Endodermal cell (in vitro differentiated cells): Measurements from ENCODE around the gene OR51D1. TPM values are rescaled to one million over a fixed set of nuclear protein-coding genes. Genes with fewer than 3 reads are reported as not detected.

Experiments
- DNase-seq: peaks from one replicate; pipeline ENCODE4 v3.0.0-alpha.2; 2017
- H3K27ac ChIP-seq: 2 replicates; pipeline ENCODE4 v1.5.1; 2013; ENCODE audit warnings: mild to moderate bottlenecking, low read depth, low read length, moderate library complexity
- H3K27me3 ChIP-seq: 2 replicates; pipeline ENCODE4 v1.6.1; 2013; ENCODE audit warnings: mild to moderate bottlenecking, low read length, moderate library complexity; ENCODE audit not compliant: insufficient read depth, control insufficient read depth, poor library complexity, severe bottlenecking
- H3K36me3 ChIP-seq: 2 replicates; pipeline ENCODE4 v1.7.0; 2013; ENCODE audit warnings: mild to moderate bottlenecking, low read length, moderate library complexity; ENCODE audit not compliant: control insufficient read depth, insufficient read depth
- H3K4me1 ChIP-seq: one replicate; pipeline ENCODE4 v1.7.0; 2013; ENCODE audit warnings: low read length; ENCODE audit not compliant: control insufficient read depth, insufficient read depth
- H3K4me3 ChIP-seq: 2 replicates; pipeline ENCODE4 v1.5.1; 2013; ENCODE audit warnings: mild to moderate bottlenecking, low read length, moderate library complexity
- H3K9ac ChIP-seq: 2 replicates; pipeline ENCODE4 v1.6.1; 2013; ENCODE audit warnings: mild to moderate bottlenecking, low read length, moderate library complexity; ENCODE audit not compliant: poor library complexity, severe bottlenecking; ENCODE audit errors: extremely low read depth
- H3K9me3 ChIP-seq: 2 replicates; pipeline ENCODE4 v1.6.1; 2013; ENCODE audit warnings: mild to moderate bottlenecking, low read length, moderate library complexity; ENCODE audit not compliant: control insufficient read depth
- H3K27ac Mint-ChIP-seq: 2 replicates; pipeline ENCODE4 v1.8.0; 2020; ENCODE audit warnings: mixed read lengths
- H3K27me3 Mint-ChIP-seq: 2 replicates; pipeline ENCODE4 v1.8.0; 2021; ENCODE audit warnings: mild to moderate bottlenecking, mixed read lengths; ENCODE audit not compliant: insufficient read depth
- H3K36me3 Mint-ChIP-seq: 2 replicates; pipeline ENCODE4 v1.8.0; 2020; ENCODE audit warnings: low read depth, mixed read lengths
- H3K4me1 Mint-ChIP-seq: 2 replicates; pipeline ENCODE4 v1.8.0; 2020; ENCODE audit warnings: mixed read lengths
- H3K4me3 Mint-ChIP-seq: 2 replicates; pipeline ENCODE4 v1.8.0; 2020; ENCODE audit warnings: mild to moderate bottlenecking, moderate library complexity, mixed read lengths
- H3K9me3 Mint-ChIP-seq: 2 replicates; pipeline ENCODE4 v1.8.0; 2020; ENCODE audit warnings: mild to moderate bottlenecking, mixed read lengths
- WGBS, 2 experiments: methylation state at CpG; one replicate each; pipeline versions ENCODE4 v1.1.5 to v1.1.7; 2013; ENCODE audit warnings: missing lambda C conversion rate in 2 of 2, mixed read lengths in 1 of 2; ENCODE audit not compliant: insufficient coverage in 1 of 2, insufficient read length in 1 of 2; 5-methylcytosine and 5-hydroxymethylcytosine counted together
- total RNA-seq, 2 donors: library from RNA; stranded (reverse); fragmentation: NEBNext Ultra II Directional in 1 of 2; extraction: Animal tissue kit (Norgen Biotek cat#: 25700) in 1 of 2; gene quantifications; 2 replicates in 1 of 2; 3 replicates in 1 of 2; pipeline ENCODE4 v1.2.1, GENCODE V29; 2021
- TF ChIP-seq, protein P1 (sequence below): fragments of 200-600 bp; sonication (generic); conservative IDR thresholded peaks from 2 replicates; pipeline ENCODE4 v1.5.0; 2021; ENCODE audit warnings: antibody characterized with exemption, mild to moderate bottlenecking

OR51D1 gene
- total RNA-seq, 2 donors from 2014 or later: not detected

DNA sequence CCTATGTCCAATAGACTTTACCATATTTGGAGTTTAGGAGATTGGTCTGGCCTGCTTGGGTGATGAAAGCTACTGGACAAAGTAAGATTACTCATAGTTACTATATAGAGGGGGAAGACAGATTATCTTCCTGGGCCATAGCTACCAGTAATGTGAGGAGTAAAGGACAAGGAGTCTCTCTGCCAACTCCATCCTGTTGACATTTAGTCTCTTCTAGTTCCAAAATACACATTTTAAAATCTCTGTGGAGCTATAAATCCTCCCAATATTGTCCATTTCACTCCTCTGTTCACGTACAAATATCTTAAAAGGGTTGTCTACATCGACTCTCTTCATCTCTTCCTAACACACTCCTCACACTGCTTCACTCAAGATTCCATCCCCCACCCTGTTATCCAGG is 1.1 kb upstream of the OR51D1 start:
- H3K27ac Mint-ChIP-seq: no peak overlapping the region
- Histone ChIP-seq H3K27ac (no peak overlapping the region), H3K27me3 (peaks cover 34% of the 10 kb centered on the region), H3K4me1 (no peaks in the 10 kb centered on the region), H3K36me3 (no peaks in the 10 kb centered on the region), H3K9me3 (no peaks in the 10 kb centered on the region), H3K9ac (no peak overlapping the region), H3K4me3 (no peak overlapping the region)
- no peaks in the 10 kb centered on the region for H3K36me3 Mint-ChIP-seq
- TF ChIP-seq, protein P1, sequence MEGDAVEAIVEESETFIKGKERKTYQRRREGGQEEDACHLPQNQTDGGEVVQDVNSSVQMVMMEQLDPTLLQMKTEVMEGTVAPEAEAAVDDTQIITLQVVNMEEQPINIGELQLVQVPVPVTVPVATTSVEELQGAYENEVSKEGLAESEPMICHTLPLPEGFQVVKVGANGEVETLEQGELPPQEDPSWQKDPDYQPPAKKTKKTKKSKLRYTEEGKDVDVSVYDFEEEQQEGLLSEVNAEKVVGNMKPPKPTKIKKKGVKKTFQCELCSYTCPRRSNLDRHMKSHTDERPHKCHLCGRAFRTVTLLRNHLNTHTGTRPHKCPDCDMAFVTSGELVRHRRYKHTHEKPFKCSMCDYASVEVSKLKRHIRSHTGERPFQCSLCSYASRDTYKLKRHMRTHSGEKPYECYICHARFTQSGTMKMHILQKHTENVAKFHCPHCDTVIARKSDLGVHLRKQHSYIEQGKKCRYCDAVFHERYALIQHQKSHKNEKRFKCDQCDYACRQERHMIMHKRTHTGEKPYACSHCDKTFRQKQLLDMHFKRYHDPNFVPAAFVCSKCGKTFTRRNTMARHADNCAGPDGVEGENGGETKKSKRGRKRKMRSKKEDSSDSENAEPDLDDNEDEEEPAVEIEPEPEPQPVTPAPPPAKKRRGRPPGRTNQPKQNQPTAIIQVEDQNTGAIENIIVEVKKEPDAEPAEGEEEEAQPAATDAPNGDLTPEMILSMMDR: no peak
- WGBS, 2 experiments: 93 to 100% methylated on average over 2 of the region's 2 CpGs
- H3K27me3 Mint-ChIP-seq: peaks cover 6% of the 10 kb centered on the region
- no peaks in the 10 kb centered on the region for H3K4me1 Mint-ChIP-seq
- DNase-seq: no peak
- no peak overlapping the region for H3K4me3 Mint-ChIP-seq
- peaks cover 11% of the 10 kb centered on the region for H3K9me3 Mint-ChIP-seq

DNA sequence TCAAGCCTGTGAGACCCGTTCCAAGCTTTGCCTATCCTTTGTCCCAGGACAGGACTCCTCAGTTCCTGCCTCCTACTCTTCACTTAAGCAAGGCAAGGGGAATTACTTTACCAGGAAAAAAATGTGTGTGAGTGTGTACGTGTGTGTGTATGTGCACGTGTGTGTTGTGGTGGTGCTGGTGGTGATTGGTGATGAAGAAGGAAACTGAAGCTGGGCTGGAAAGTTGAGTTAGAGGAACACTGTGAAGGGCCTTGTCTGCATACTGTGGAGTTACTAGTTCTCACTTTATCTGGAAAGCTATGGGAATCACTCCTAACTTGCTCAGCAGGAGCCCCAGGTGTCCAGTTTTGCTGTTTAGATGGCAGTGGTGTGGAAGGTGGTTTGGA is 378 bp downstream of the OR51D1 start:
- Mint-ChIP-seq H3K4me3 (no peak overlapping the region), H3K36me3 (no peaks in the 10 kb centered on the region), H3K27me3 (peaks cover 8% of the 10 kb centered on the region), H3K27ac (no peak overlapping the region), H3K4me1 (no peaks in the 10 kb centered on the region), H3K9me3 (no peaks in the 10 kb centered on the region)
- WGBS, 2 experiments: 93 to 94% methylated on average over 3 of the region's 3 CpGs
- DNase-seq: no peak
- Histone ChIP-seq H3K9ac (no peak overlapping the region), H3K4me1 (no peaks in the 10 kb centered on the region), H3K27me3 (peaks cover 36% of the 10 kb centered on the region), H3K36me3 (no peaks in the 10 kb centered on the region), H3K27ac (no peak overlapping the region), H3K9me3 (no peaks in the 10 kb centered on the region), H3K4me3 (no peak overlapping the region)
- TF ChIP-seq, protein P1: no peak

DNA sequence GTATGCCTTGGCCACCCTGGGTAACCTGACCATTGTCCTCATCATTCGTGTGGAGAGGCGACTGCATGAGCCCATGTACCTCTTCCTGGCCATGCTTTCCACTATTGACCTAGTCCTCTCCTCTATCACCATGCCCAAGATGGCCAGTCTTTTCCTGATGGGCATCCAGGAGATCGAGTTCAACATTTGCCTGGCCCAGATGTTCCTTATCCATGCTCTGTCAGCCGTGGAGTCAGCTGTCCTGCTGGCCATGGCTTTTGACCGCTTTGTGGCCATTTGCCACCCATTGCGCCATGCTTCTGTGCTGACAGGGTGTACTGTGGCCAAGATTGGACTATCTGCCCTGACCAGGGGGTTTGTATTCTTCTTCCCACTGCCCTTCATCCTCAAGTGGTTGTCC is 2.7 kb downstream of the OR51D1 start:
- 93 to 97% methylated on average over 6 of the region's 6 CpGs for WGBS, 2 experiments
- H3K36me3 ChIP-seq: no peaks in the 10 kb centered on the region
- no peak overlapping the region for H3K27ac Mint-ChIP-seq

More for the DNA sequence above, 2.7 kb downstream of the OR51D1 start:
- H3K9me3 ChIP-seq: no peaks in the 10 kb centered on the region
- no peak overlapping the region for H3K9ac ChIP-seq
- Mint-ChIP-seq H3K4me1 (no peaks in the 10 kb centered on the region), H3K36me3 (no peaks in the 10 kb centered on the region), H3K27me3 (peaks cover 26% of the 10 kb centered on the region), H3K9me3 (no peaks in the 10 kb centered on the region), H3K4me3 (no peak overlapping the region)
- H3K27ac ChIP-seq: no peak overlapping the region
- TF ChIP-seq, protein P1: no peak
- no peak overlapping the region for H3K4me3 ChIP-seq
- H3K4me1 ChIP-seq: no peaks in the 10 kb centered on the region
- no peak for DNase-seq
- H3K27me3 ChIP-seq: peaks cover 58% of the 10 kb centered on the region
